GM23338 (cell line): ENCODE measurements around the gene DEFB124. TPM values are rescaled to one million over a fixed set of nuclear protein-coding genes. Genes with fewer than 3 reads are reported as not detected.

ENCODE experiments used
- ATAC-seq: fragments of 200-7000 bp; cut with Tn5 transposase; 3 replicates; pipeline ENCODE4 v1.9.1; 2020
- DNase-seq: peaks from one replicate; pipeline ENCODE4 v3.0.0-alpha.2; 2015; ENCODE audit warnings: low spot score
- H2AFZ ChIP-seq: fragments of 200-600 bp; sonication (generic); 2 replicates; pipeline ENCODE4 v1.8.0; 2016; ENCODE audit warnings: antibody characterized with exemption, mild to moderate bottlenecking, moderate library complexity
- H3F3A ChIP-seq: fragments of 200-600 bp; sonication (generic); replicated peaks from 2 replicates; pipeline ENCODE4 v1.8.0; 2017; ENCODE audit warnings: antibody characterized with exemption, mixed run types, low read depth
- H3K27ac ChIP-seq: fragments of 200-600 bp; sonication (generic); 2 replicates; pipeline ENCODE4 v1.6.1; 2016; ENCODE audit warnings: low read depth
- H3K27me3 ChIP-seq: fragments of 200-600 bp; sonication (generic); 2 replicates; pipeline ENCODE4 v1.8.0; 2016; ENCODE audit warnings: mild to moderate bottlenecking, mixed run types, moderate library complexity; ENCODE audit not compliant: insufficient read depth
- H3K36me3 ChIP-seq: fragments of 200-600 bp; sonication (generic); 2 replicates; pipeline ENCODE4 v1.8.0; 2016; ENCODE audit warnings: mild to moderate bottlenecking; ENCODE audit not compliant: insufficient read depth
- H3K4me1 ChIP-seq: fragments of 200-600 bp; sonication (generic); 2 replicates; pipeline ENCODE4 v1.8.0; 2016; ENCODE audit warnings: mild to moderate bottlenecking, moderate library complexity; ENCODE audit not compliant: insufficient read depth
- H3K4me2 ChIP-seq: fragments of 200-600 bp; sonication (generic); 2 replicates; pipeline ENCODE4 v1.7.1; 2017; ENCODE audit warnings: mixed run types
- H3K4me3 ChIP-seq: fragments of 200-600 bp; sonication (generic); 2 replicates; pipeline ENCODE4 v1.6.1; 2016; ENCODE audit warnings: mixed run types
- H3K79me2 ChIP-seq: fragments of 200-600 bp; sonication (generic); replicated peaks from 2 replicates; pipeline ENCODE4 v1.8.0; 2017; ENCODE audit warnings: mild to moderate bottlenecking; ENCODE audit not compliant: insufficient read depth
- H3K9me2 ChIP-seq: fragments of 200-600 bp; sonication (generic); 2 replicates; pipeline ENCODE4 v1.8.0; 2017; ENCODE audit not compliant: insufficient read depth
- H4K20me1 ChIP-seq: fragments of 200-600 bp; sonication (generic); replicated peaks from 2 replicates; pipeline ENCODE4 v1.8.0; 2017; ENCODE audit warnings: mild to moderate bottlenecking; ENCODE audit not compliant: insufficient read depth
- H3K27ac Mint-ChIP-seq: 2 replicates; pipeline ENCODE4 v1.8.0; 2020; ENCODE audit warnings: inconsistent platforms, mild to moderate bottlenecking, moderate library complexity, mixed read lengths
- H3K27me3 Mint-ChIP-seq: 3 replicates; pipeline ENCODE4 v1.8.0; 2022; ENCODE audit warnings: low read depth, mild to moderate bottlenecking, moderate library complexity, mixed read lengths, inconsistent platforms; ENCODE audit not compliant: insufficient read depth, poor library complexity
- H3K36me3 Mint-ChIP-seq: 3 replicates; pipeline ENCODE4 v1.8.0; 2021; ENCODE audit warnings: low read depth, mild to moderate bottlenecking, inconsistent platforms, moderate library complexity, mixed read lengths
- H3K4me1 Mint-ChIP-seq: 3 replicates; pipeline ENCODE4 v1.8.0; 2020; ENCODE audit warnings: mild to moderate bottlenecking, inconsistent platforms, mixed read lengths
- H3K4me3 Mint-ChIP-seq: 3 replicates; pipeline ENCODE4 v1.8.0; 2021; ENCODE audit warnings: moderate library complexity, mild to moderate bottlenecking, inconsistent platforms, mixed read lengths
- H3K9me3 Mint-ChIP-seq: 3 replicates; pipeline ENCODE4 v1.8.0; 2020; ENCODE audit warnings: moderate library complexity, mild to moderate bottlenecking, inconsistent platforms, mixed read lengths
- CREB1 ChIP-seq: fragments of 250-450 bp; sonication (Bioruptor Pico); IDR thresholded peaks from 2 replicates; pipeline ENCODE4 v1.5.0; 2020; ENCODE audit warnings: low read depth, mild to moderate bottlenecking, moderate library complexity
- CTCF ChIP-seq, 2 experiments: fragments of 200-600 bp in 1 of 2; sonication (generic) in 1 of 2; conservative IDR thresholded peaks; 2 replicates each; pipeline versions ENCODE4 v1.5.1 to v1.6.1; 2016 to 2017; ENCODE audit warnings: antibody characterized with exemption in 2 of 2, low read depth in 2 of 2, mild to moderate bottlenecking in 2 of 2, moderate library complexity in 1 of 2
- ETS1 ChIP-seq: IDR thresholded peaks from 2 replicates; pipeline ENCODE4 v1.6.1; 2016; ENCODE audit warnings: antibody characterized with exemption
- EZH2 ChIP-seq: fragments of 200-600 bp; sonication (generic); IDR thresholded peaks from one replicate; pipeline ENCODE4 v1.8.0; 2017; ENCODE audit warnings: antibody characterized with exemption, mild to moderate bottlenecking, low read depth; ENCODE audit not compliant: unreplicated experiment
- EZH2phosphoT487 ChIP-seq: fragments of 200-600 bp; sonication (generic); IDR thresholded peaks from one replicate; pipeline ENCODE4 v1.8.1; 2018; ENCODE audit warnings: antibody characterized with exemption; ENCODE audit not compliant: unreplicated experiment
- JUNB ChIP-seq: IDR thresholded peaks from one replicate; pipeline ENCODE4 v1.6.1; 2016; ENCODE audit warnings: antibody characterized with exemption; ENCODE audit not compliant: unreplicated experiment
- NANOG ChIP-seq: IDR thresholded peaks from 2 replicates; pipeline ENCODE4 v1.6.1; 2016; ENCODE audit warnings: antibody characterized with exemption, borderline replicate concordance
- POLR2AphosphoS5 ChIP-seq: IDR thresholded peaks from 2 replicates; pipeline ENCODE4 v1.6.1; 2016; ENCODE audit warnings: antibody characterized with exemption, low read depth
- REST ChIP-seq: IDR thresholded peaks from one replicate; pipeline ENCODE4 v1.6.1; 2018; ENCODE audit warnings: antibody characterized with exemption; ENCODE audit not compliant: unreplicated experiment
- STAT1 ChIP-seq: IDR thresholded peaks from one replicate; pipeline ENCODE4 v1.6.1; 2016; ENCODE audit warnings: antibody characterized with exemption; ENCODE audit not compliant: unreplicated experiment
- ZNF114 ChIP-seq: fragments of 250-450 bp; sonication (Bioruptor Pico); IDR thresholded peaks from 2 replicates; pipeline ENCODE4 v1.5.0; 2020; ENCODE audit warnings: mild to moderate bottlenecking, moderate library complexity
- ZNF331 ChIP-seq: fragments of 250-450 bp; sonication (Bioruptor Pico); IDR thresholded peaks from 2 replicates; pipeline ENCODE4 v1.5.0; 2020; ENCODE audit warnings: low read depth, mild to moderate bottlenecking, moderate library complexity
- polyA plus RNA-seq: library from polyadenylated mRNA; unstranded; fragments of >200 nt; fragmentation: Nextera tagmentation; extraction: Ambion mirVana; gene quantifications from 2 replicates; pipeline ENCODE4 v1.2.1, GENCODE V29; 2016
- total RNA-seq: library from RNA; depleted of rRNA; stranded (reverse); fragments of >200 nt; shearing (Covaris generic); gene quantifications from 2 replicates; pipeline ENCODE4 v1.2.3, GENCODE V29; 2014
- TF ChIP-seq, protein P1 (sequence below): fragments of 250-450 bp; sonication (Bioruptor Pico); IDR thresholded peaks from 2 replicates; pipeline ENCODE4 v1.5.0; 2020; ENCODE audit warnings: mild to moderate bottlenecking, moderate library complexity

DEFB124 gene
- total and polyA plus RNA-seq, 2 experiments from 2014 or later = 0.52 TPM; not detected in 1

GRCh38 chr20:31496761-31497295 is 21.9 kb upstream of the DEFB124 start:
- H3K27me3 ChIP-seq = no peaks in the 10 kb centered on the region
- no peak overlapping the region for H3K27ac ChIP-seq
- no peaks in the 10 kb centered on the region for H3K9me2 ChIP-seq
- DNase-seq = no peak
- no peaks in the 10 kb centered on the region for H3K79me2 ChIP-seq
- no peak overlapping the region for H3K4me3 ChIP-seq
- H3K36me3 ChIP-seq = no peaks in the 10 kb centered on the region
- ATAC-seq = no peak
- H3K4me1 ChIP-seq = peaks cover 7% of the 10 kb centered on the region
- H3K4me2 ChIP-seq = no peak overlapping the region
- Mint-ChIP-seq H3K9me3 (peaks cover 76% of the 10 kb centered on the region), H3K27me3 (peaks cover 8% of the 10 kb centered on the region), H3K4me1 (no peaks in the 10 kb centered on the region), H3K4me3 (no peak overlapping the region), H3K27ac (no peak overlapping the region), H3K36me3 (no peaks in the 10 kb centered on the region; the same call in 1 of the 3 replicates)
- H2AFZ ChIP-seq = peak overlapping the region; percentile 88
- no peaks in the 10 kb centered on the region; the same call in 1 of the 2 replicates for H3F3A ChIP-seq
- no peak for TF ChIP-seq ETS1
- no peak for TF ChIP-seq CTCF (conservative IDR thresholded peaks at IDR 0.05; ENCODE audit: low read depth in 2 of 2)
- no peak for TF ChIP-seq POLR2AphosphoS5
- no peak for TF ChIP-seq ZNF114 (CRISPR knock-in tag)
- no peak for TF ChIP-seq STAT1
- TF ChIP-seq EZH2 = no peak
- no peak for TF ChIP-seq REST
- TF ChIP-seq ZNF331 (CRISPR knock-in tag) = no peak
- TF ChIP-seq JUNB = no peak
- TF ChIP-seq NANOG = no peak
- TF ChIP-seq CREB1 (CRISPR knock-in tag) = no peak
- TF ChIP-seq EZH2phosphoT487 = no peak
- TF ChIP-seq, protein P1, sequence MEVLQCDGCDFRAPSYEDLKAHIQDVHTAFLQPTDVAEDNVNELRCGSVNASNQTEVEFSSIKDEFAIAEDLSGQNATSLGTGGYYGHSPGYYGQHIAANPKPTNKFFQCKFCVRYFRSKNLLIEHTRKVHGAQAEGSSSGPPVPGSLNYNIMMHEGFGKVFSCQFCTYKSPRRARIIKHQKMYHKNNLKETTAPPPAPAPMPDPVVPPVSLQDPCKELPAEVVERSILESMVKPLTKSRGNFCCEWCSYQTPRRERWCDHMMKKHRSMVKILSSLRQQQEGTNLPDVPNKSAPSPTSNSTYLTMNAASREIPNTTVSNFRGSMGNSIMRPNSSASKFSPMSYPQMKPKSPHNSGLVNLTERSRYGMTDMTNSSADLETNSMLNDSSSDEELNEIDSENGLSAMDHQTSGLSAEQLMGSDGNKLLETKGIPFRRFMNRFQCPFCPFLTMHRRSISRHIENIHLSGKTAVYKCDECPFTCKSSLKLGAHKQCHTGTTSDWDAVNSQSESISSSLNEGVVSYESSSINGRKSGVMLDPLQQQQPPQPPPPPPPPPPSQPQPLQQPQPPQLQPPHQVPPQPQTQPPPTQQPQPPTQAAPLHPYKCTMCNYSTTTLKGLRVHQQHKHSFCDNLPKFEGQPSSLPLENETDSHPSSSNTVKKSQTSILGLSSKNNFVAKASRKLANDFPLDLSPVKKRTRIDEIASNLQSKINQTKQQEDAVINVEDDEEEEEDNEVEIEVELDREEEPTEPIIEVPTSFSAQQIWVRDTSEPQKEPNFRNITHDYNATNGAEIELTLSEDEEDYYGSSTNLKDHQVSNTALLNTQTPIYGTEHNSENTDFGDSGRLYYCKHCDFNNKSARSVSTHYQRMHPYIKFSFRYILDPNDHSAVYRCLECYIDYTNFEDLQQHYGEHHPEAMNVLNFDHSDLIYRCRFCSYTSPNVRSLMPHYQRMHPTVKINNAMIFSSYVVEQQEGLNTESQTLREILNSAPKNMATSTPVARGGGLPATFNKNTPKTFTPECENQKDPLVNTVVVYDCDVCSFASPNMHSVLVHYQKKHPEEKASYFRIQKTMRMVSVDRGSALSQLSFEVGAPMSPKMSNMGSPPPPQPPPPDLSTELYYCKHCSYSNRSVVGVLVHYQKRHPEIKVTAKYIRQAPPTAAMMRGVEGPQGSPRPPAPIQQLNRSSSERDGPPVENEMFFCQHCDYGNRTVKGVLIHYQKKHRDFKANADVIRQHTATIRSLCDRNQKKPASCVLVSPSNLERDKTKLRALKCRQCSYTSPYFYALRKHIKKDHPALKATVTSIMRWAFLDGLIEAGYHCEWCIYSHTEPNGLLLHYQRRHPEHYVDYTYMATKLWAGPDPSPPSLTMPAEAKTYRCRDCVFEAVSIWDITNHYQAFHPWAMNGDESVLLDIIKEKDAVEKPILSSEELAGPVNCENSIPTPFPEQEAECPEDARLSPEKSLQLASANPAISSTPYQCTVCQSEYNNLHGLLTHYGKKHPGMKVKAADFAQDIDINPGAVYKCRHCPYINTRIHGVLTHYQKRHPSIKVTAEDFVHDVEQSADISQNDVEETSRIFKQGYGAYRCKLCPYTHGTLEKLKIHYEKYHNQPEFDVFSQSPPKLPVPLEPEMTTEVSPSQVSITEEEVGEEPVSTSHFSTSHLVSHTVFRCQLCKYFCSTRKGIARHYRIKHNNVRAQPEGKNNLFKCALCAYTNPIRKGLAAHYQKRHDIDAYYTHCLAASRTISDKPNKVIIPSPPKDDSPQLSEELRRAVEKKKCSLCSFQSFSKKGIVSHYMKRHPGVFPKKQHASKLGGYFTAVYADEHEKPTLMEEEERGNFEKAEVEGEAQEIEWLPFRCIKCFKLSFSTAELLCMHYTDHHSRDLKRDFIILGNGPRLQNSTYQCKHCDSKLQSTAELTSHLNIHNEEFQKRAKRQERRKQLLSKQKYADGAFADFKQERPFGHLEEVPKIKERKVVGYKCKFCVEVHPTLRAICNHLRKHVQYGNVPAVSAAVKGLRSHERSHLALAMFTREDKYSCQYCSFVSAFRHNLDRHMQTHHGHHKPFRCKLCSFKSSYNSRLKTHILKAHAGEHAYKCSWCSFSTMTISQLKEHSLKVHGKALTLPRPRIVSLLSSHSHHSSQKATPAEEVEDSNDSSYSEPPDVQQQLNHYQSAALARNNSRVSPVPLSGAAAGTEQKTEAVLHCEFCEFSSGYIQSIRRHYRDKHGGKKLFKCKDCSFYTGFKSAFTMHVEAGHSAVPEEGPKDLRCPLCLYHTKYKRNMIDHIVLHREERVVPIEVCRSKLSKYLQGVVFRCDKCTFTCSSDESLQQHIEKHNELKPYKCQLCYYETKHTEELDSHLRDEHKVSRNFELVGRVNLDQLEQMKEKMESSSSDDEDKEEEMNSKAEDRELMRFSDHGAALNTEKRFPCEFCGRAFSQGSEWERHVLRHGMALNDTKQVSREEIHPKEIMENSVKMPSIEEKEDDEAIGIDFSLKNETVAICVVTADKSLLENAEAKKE (CRISPR knock-in tag) = no peak
- no peaks in the 10 kb centered on the region for H4K20me1 ChIP-seq
